GM23338 (cell line): ENCODE results near the gene ANXA3. TPM values are rescaled to one million over a fixed set of nuclear protein-coding genes. Genes with fewer than 3 reads are reported as not detected.

Source experiments
- ATAC-seq: fragments of 200-7000 bp; cut with Tn5 transposase; 3 replicates; pipeline ENCODE4 v1.9.1; 2020
- DNase-seq: peaks from one replicate; pipeline ENCODE4 v3.0.0-alpha.2; 2015; ENCODE audit warnings: low spot score
- H2AFZ ChIP-seq: fragments of 200-600 bp; sonication (generic); 2 replicates; pipeline ENCODE4 v1.8.0; 2016; ENCODE audit warnings: antibody characterized with exemption, mild to moderate bottlenecking, moderate library complexity
- H3F3A ChIP-seq: fragments of 200-600 bp; sonication (generic); replicated peaks from 2 replicates; pipeline ENCODE4 v1.8.0; 2017; ENCODE audit warnings: antibody characterized with exemption, mixed run types, low read depth
- H3K27ac ChIP-seq: fragments of 200-600 bp; sonication (generic); 2 replicates; pipeline ENCODE4 v1.6.1; 2016; ENCODE audit warnings: low read depth
- H3K27me3 ChIP-seq: fragments of 200-600 bp; sonication (generic); 2 replicates; pipeline ENCODE4 v1.8.0; 2016; ENCODE audit warnings: mild to moderate bottlenecking, mixed run types, moderate library complexity; ENCODE audit not compliant: insufficient read depth
- H3K36me3 ChIP-seq: fragments of 200-600 bp; sonication (generic); 2 replicates; pipeline ENCODE4 v1.8.0; 2016; ENCODE audit warnings: mild to moderate bottlenecking; ENCODE audit not compliant: insufficient read depth
- H3K4me1 ChIP-seq: fragments of 200-600 bp; sonication (generic); 2 replicates; pipeline ENCODE4 v1.8.0; 2016; ENCODE audit warnings: mild to moderate bottlenecking, moderate library complexity; ENCODE audit not compliant: insufficient read depth
- H3K4me2 ChIP-seq: fragments of 200-600 bp; sonication (generic); 2 replicates; pipeline ENCODE4 v1.7.1; 2017; ENCODE audit warnings: mixed run types
- H3K4me3 ChIP-seq: fragments of 200-600 bp; sonication (generic); 2 replicates; pipeline ENCODE4 v1.6.1; 2016; ENCODE audit warnings: mixed run types
- H3K79me2 ChIP-seq: fragments of 200-600 bp; sonication (generic); replicated peaks from 2 replicates; pipeline ENCODE4 v1.8.0; 2017; ENCODE audit warnings: mild to moderate bottlenecking; ENCODE audit not compliant: insufficient read depth
- H3K9me2 ChIP-seq: fragments of 200-600 bp; sonication (generic); 2 replicates; pipeline ENCODE4 v1.8.0; 2017; ENCODE audit not compliant: insufficient read depth
- H4K20me1 ChIP-seq: fragments of 200-600 bp; sonication (generic); replicated peaks from 2 replicates; pipeline ENCODE4 v1.8.0; 2017; ENCODE audit warnings: mild to moderate bottlenecking; ENCODE audit not compliant: insufficient read depth
- H3K27ac Mint-ChIP-seq: 2 replicates; pipeline ENCODE4 v1.8.0; 2020; ENCODE audit warnings: inconsistent platforms, mild to moderate bottlenecking, moderate library complexity, mixed read lengths
- H3K27me3 Mint-ChIP-seq: 3 replicates; pipeline ENCODE4 v1.8.0; 2022; ENCODE audit warnings: low read depth, mild to moderate bottlenecking, moderate library complexity, mixed read lengths, inconsistent platforms; ENCODE audit not compliant: insufficient read depth, poor library complexity
- H3K36me3 Mint-ChIP-seq: 3 replicates; pipeline ENCODE4 v1.8.0; 2021; ENCODE audit warnings: low read depth, mild to moderate bottlenecking, inconsistent platforms, moderate library complexity, mixed read lengths
- H3K4me1 Mint-ChIP-seq: 3 replicates; pipeline ENCODE4 v1.8.0; 2020; ENCODE audit warnings: mild to moderate bottlenecking, inconsistent platforms, mixed read lengths
- H3K4me3 Mint-ChIP-seq: 3 replicates; pipeline ENCODE4 v1.8.0; 2021; ENCODE audit warnings: moderate library complexity, mild to moderate bottlenecking, inconsistent platforms, mixed read lengths
- H3K9me3 Mint-ChIP-seq: 3 replicates; pipeline ENCODE4 v1.8.0; 2020; ENCODE audit warnings: moderate library complexity, mild to moderate bottlenecking, inconsistent platforms, mixed read lengths
- CREB1 ChIP-seq: fragments of 250-450 bp; sonication (Bioruptor Pico); IDR thresholded peaks from 2 replicates; pipeline ENCODE4 v1.5.0; 2020; ENCODE audit warnings: low read depth, mild to moderate bottlenecking, moderate library complexity
- CTCF ChIP-seq, 2 experiments: fragments of 200-600 bp in 1 of 2; sonication (generic) in 1 of 2; conservative IDR thresholded peaks; 2 replicates each; pipeline versions ENCODE4 v1.5.1 to v1.6.1; 2016 to 2017; ENCODE audit warnings: antibody characterized with exemption in 2 of 2, low read depth in 2 of 2, mild to moderate bottlenecking in 2 of 2, moderate library complexity in 1 of 2
- ETS1 ChIP-seq: IDR thresholded peaks from 2 replicates; pipeline ENCODE4 v1.6.1; 2016; ENCODE audit warnings: antibody characterized with exemption
- EZH2phosphoT487 ChIP-seq: fragments of 200-600 bp; sonication (generic); IDR thresholded peaks from one replicate; pipeline ENCODE4 v1.8.1; 2018; ENCODE audit warnings: antibody characterized with exemption; ENCODE audit not compliant: unreplicated experiment
- POLR2AphosphoS5 ChIP-seq: IDR thresholded peaks from 2 replicates; pipeline ENCODE4 v1.6.1; 2016; ENCODE audit warnings: antibody characterized with exemption, low read depth
- REST ChIP-seq: IDR thresholded peaks from one replicate; pipeline ENCODE4 v1.6.1; 2018; ENCODE audit warnings: antibody characterized with exemption; ENCODE audit not compliant: unreplicated experiment
- STAT1 ChIP-seq: IDR thresholded peaks from one replicate; pipeline ENCODE4 v1.6.1; 2016; ENCODE audit warnings: antibody characterized with exemption; ENCODE audit not compliant: unreplicated experiment
- ZNF114 ChIP-seq: fragments of 250-450 bp; sonication (Bioruptor Pico); IDR thresholded peaks from 2 replicates; pipeline ENCODE4 v1.5.0; 2020; ENCODE audit warnings: mild to moderate bottlenecking, moderate library complexity
- ZNF331 ChIP-seq: fragments of 250-450 bp; sonication (Bioruptor Pico); IDR thresholded peaks from 2 replicates; pipeline ENCODE4 v1.5.0; 2020; ENCODE audit warnings: low read depth, mild to moderate bottlenecking, moderate library complexity
- ZNF462 ChIP-seq: fragments of 250-450 bp; sonication (Bioruptor Pico); IDR thresholded peaks from 2 replicates; pipeline ENCODE4 v1.5.0; 2020; ENCODE audit warnings: mild to moderate bottlenecking, moderate library complexity
- polyA plus RNA-seq: library from polyadenylated mRNA; unstranded; fragments of >200 nt; fragmentation: Nextera tagmentation; extraction: Ambion mirVana; gene quantifications from 2 replicates; pipeline ENCODE4 v1.2.1, GENCODE V29; 2016
- total RNA-seq: library from RNA; depleted of rRNA; stranded (reverse); fragments of >200 nt; shearing (Covaris generic); gene quantifications from 2 replicates; pipeline ENCODE4 v1.2.3, GENCODE V29; 2014

Gene ANXA3
- total and polyA plus RNA-seq, 2 experiments from 2014 or later, result 20.3 to 31.5 TPM

GRCh38 chr4:78533854-78534253 lies 17.7 kb upstream of the ANXA3 start (continued):
- TF ChIP-seq REST (no peak), CREB1 (CRISPR knock-in tag) (no peak), ZNF114 (CRISPR knock-in tag) (no peak), STAT1 (no peak), POLR2AphosphoS5 (no peak), ZNF331 (no peak), ETS1 (no peak)

GRCh38 chr4:78534286-78534955 lies 17.1 kb upstream of the ANXA3 start:
- H3K4me2 ChIP-seq, result no peak overlapping the region
- no peak overlapping the region for H3K27ac Mint-ChIP-seq
- H3K4me3 Mint-ChIP-seq, result no peak overlapping the region
- peaks cover 4% of the 10 kb centered on the region; the same call in 1 of the 2 replicates for H3K36me3 ChIP-seq
- ATAC-seq (no peak), DNase-seq (no peak)
- H3K4me3 ChIP-seq, result no peak overlapping the region
- H3K4me1 ChIP-seq, result no peaks in the 10 kb centered on the region
- no peaks in the 10 kb centered on the region for H3K27me3 ChIP-seq
- no peak overlapping the region for H3K27ac ChIP-seq
- no peaks in the 10 kb centered on the region for H4K20me1 ChIP-seq
- no peaks in the 10 kb centered on the region for H3K4me1 Mint-ChIP-seq
- peaks cover 30% of the 10 kb centered on the region for H3K36me3 Mint-ChIP-seq
- no peaks in the 10 kb centered on the region for H3F3A ChIP-seq
- H3K79me2 ChIP-seq, result no peaks in the 10 kb centered on the region
- H3K9me3 Mint-ChIP-seq, result no peaks in the 10 kb centered on the region
- no peaks in the 10 kb centered on the region for H3K27me3 Mint-ChIP-seq
- H2AFZ ChIP-seq, result no peak overlapping the region
- no peaks in the 10 kb centered on the region for H3K9me2 ChIP-seq
- TF ChIP-seq CTCF (conservative IDR thresholded peaks at IDR 0.05; ENCODE audit: low read depth in 2 of 2) (no peak), ETS1 (no peak), EZH2phosphoT487 (no peak), POLR2AphosphoS5 (no peak), ZNF462 (CRISPR knock-in tag) (no peak)
